Measurements from ENCODE around the gene EEF1A2.

- TF ChIP-seq CTCF (IDR thresholded peaks at IDR 0.05): no peak
- TF ChIP-seq POLR2A (IDR thresholded peaks at IDR 0.05; ENCODE audit: low read depth): no peak
These were observed 20.9 kb downstream of the EEF1A2 start for GRCh38 chr20:63477944-63478343.
